B cell (primary cell): Measurements from ENCODE around the gene ZNF280A. TPM values are rescaled to one million over a fixed set of nuclear protein-coding genes. Genes with fewer than 3 reads are reported as not detected.

Experiments
- ATAC-seq: fragments of 200-7000 bp; cut with Tn5 transposase; one replicate; pipeline ENCODE4 v1.10.0; 2021; ENCODE audit warnings: low read depth, mild to moderate bottlenecking, moderate number of reproducible peaks, moderate library complexity
- CTCF ChIA-PET: fragments of 350-600 bp; sonication (Branson Sonifier 250); formaldehyde crosslinking; loops from one replicate; lab custom pipeline; 2021; ENCODE audit warnings: antibody characterized with exemption, inconsistent platforms; lab: Charles Lee
- POLR2A ChIA-PET: fragments of 350-600 bp; sonication (Branson Sonifier 250); formaldehyde crosslinking; loops from one replicate; lab custom pipeline; 2021; ENCODE audit warnings: antibody characterized with exemption; lab: Charles Lee
- DNase-seq: peaks from one replicate; pipeline ENCODE4 v3.0.0; 2013
- H2AFZ ChIP-seq: 2 replicates; pipeline ENCODE4 v1.6.1; 2012; ENCODE audit warnings: mild to moderate bottlenecking, low read depth, low read length; ENCODE audit not compliant: insufficient read depth, poor library complexity, severe bottlenecking
- H3K27ac ChIP-seq, 2 donors: 1 replicate in 1 of 2; 2 replicates in 1 of 2; pipeline ENCODE4 v1.5.1; 2012 to 2013; ENCODE audit warnings: low read length in 2 of 2, mild to moderate bottlenecking in 2 of 2, moderate library complexity in 1 of 2
- H3K27me3 ChIP-seq, 4 experiments: fragments of 200-600 bp in 1 of 4; sonication (generic) in 1 of 4; replicated peaks in 1 of 4; 1 replicate in 2 of 4; 2 replicates in 2 of 4; pipeline versions ENCODE4 v1.6.1 to v1.7.0; 2013 to 2016; ENCODE audit warnings: low read length in 3 of 4, mild to moderate bottlenecking in 2 of 4, mixed read lengths in 1 of 4, moderate library complexity in 1 of 4; ENCODE audit not compliant: insufficient read depth in 4 of 4, control insufficient read depth in 3 of 4; ENCODE audit errors: control extremely low read depth in 1 of 4
- H3K36me3 ChIP-seq, 2 experiments: replicated peaks in 1 of 2; 1 replicate in 1 of 2; 2 replicates in 1 of 2; pipeline versions ENCODE4 v1.6.1 to v1.7.1; 2013; ENCODE audit warnings: low read length in 1 of 2; ENCODE audit not compliant: insufficient read depth in 2 of 2, control insufficient read depth in 1 of 2; ENCODE audit errors: control extremely low read depth in 1 of 2, extremely low read depth in 1 of 2
- H3K4me1 ChIP-seq, 2 donors: fragments of 200-600 bp in 1 of 2; sonication (generic) in 1 of 2; 1 replicate in 1 of 2; 2 replicates in 1 of 2; pipeline versions ENCODE4 v1.5.1 to v1.6.1; 2013 to 2017; ENCODE audit warnings: low read length in 2 of 2; ENCODE audit not compliant: control insufficient read depth in 2 of 2, insufficient read depth in 2 of 2
- H3K4me2 ChIP-seq: replicated peaks from 2 replicates; pipeline ENCODE3; 2012; ENCODE audit warnings: mild to moderate bottlenecking, low read depth, low read length; ENCODE audit not compliant: poor library complexity, severe bottlenecking
- H3K4me3 ChIP-seq, 5 experiments: fragments of 200-600 bp in 1 of 5; sonication (generic) in 1 of 5; 1 replicate in 3 of 5; 2 replicates in 2 of 5; pipeline versions ENCODE4 v1.5.1 to v1.7.0; 2011 to 2016; ENCODE audit warnings: low read length in 4 of 5, mild to moderate bottlenecking in 4 of 5, low read depth in 2 of 5, control low read depth in 1 of 5, moderate library complexity in 1 of 5; ENCODE audit not compliant: insufficient read depth in 1 of 5; ENCODE audit errors: control extremely low read depth in 1 of 5, extremely low read depth in 1 of 5
- H3K79me2 ChIP-seq: fragments of 200-600 bp; sonication (generic); one replicate; pipeline ENCODE4 v1.6.0; 2016; ENCODE audit warnings: low read length; ENCODE audit not compliant: control insufficient read depth, insufficient read depth
- H3K9ac ChIP-seq: fragments of 200-600 bp; sonication (generic); 2 replicates; pipeline ENCODE4 v1.6.1; 2017; ENCODE audit warnings: mild to moderate bottlenecking, low read length, moderate library complexity
- H3K9me3 ChIP-seq, 3 donors: one replicate each; pipeline versions ENCODE4 v1.6.1 to v1.7.1; 2013; ENCODE audit warnings: low read length in 2 of 3; ENCODE audit not compliant: control insufficient read depth in 2 of 3, insufficient read depth in 1 of 3; ENCODE audit errors: control extremely low read depth in 1 of 3
- H4K20me1 ChIP-seq: 2 replicates; pipeline ENCODE4 v1.6.0; 2012; ENCODE audit warnings: mild to moderate bottlenecking, low read length; ENCODE audit not compliant: insufficient read depth, control insufficient read depth, poor library complexity, severe bottlenecking
- H3K27ac Mint-ChIP-seq: one replicate; pipeline ENCODE4 v1.8.0; 2021; ENCODE audit warnings: mixed read lengths
- H3K27me3 Mint-ChIP-seq: one replicate; pipeline ENCODE4 v1.8.0; 2021; ENCODE audit warnings: mixed read lengths
- H3K4me1 Mint-ChIP-seq: one replicate; pipeline ENCODE4 v1.8.0; 2021; ENCODE audit warnings: mixed read lengths
- H3K4me3 Mint-ChIP-seq: one replicate; pipeline ENCODE4 v1.8.0; 2021; ENCODE audit warnings: mixed read lengths
- H3K9me3 Mint-ChIP-seq: one replicate; pipeline ENCODE4 v1.8.0; 2022; ENCODE audit warnings: mixed read lengths; ENCODE audit not compliant: insufficient read depth
- EZH2 ChIP-seq: IDR thresholded peaks from 2 replicates; pipeline ENCODE4 v1.6.1; 2012; ENCODE audit warnings: borderline replicate concordance, low read depth, mild to moderate bottlenecking, moderate library complexity, low read length; ENCODE audit not compliant: insufficient read depth, poor library complexity, severe bottlenecking
- WGBS: methylation state at CpG from one replicate; pipeline ENCODE4 v1.1.5; 2013; ENCODE audit warnings: missing lambda C conversion rate; ENCODE audit not compliant: insufficient coverage; 5-methylcytosine and 5-hydroxymethylcytosine counted together
- intact Hi-C: fragments of 100-400 bp; cut with micrococcal nuclease; formaldehyde crosslinking; loops from one replicate; pipeline ENCODE4 v1.10.0; 2022
- polyA plus RNA-seq: library from polyadenylated mRNA; depleted of rRNA; stranded (reverse); fragments of >200 nt; gene quantifications from 2 replicates; pipeline ENCODE4 v1.2.3, GENCODE V29; 2012
- total RNA-seq, 2 donors: library from RNA; stranded (reverse); fragments of 120-200 nt in 1 of 2; gene quantifications; 1 replicate in 1 of 2; 2 replicates in 1 of 2; pipeline versions ENCODE4 v1.2.3 to v1.2.4, GENCODE V29; 2013 to 2022
- TF ChIP-seq, protein P1 (sequence below): fragments of 200-600 bp; IDR thresholded peaks from one replicate; pipeline ENCODE4 v1.8.0; 2022; ENCODE audit warnings: antibody characterized with exemption, mild to moderate bottlenecking

Gene ZNF280A
- total and polyA plus RNA-seq, 2 donors (not counting 1 experiment from before 2014, with no cell fraction given), result not detected

DNA sequence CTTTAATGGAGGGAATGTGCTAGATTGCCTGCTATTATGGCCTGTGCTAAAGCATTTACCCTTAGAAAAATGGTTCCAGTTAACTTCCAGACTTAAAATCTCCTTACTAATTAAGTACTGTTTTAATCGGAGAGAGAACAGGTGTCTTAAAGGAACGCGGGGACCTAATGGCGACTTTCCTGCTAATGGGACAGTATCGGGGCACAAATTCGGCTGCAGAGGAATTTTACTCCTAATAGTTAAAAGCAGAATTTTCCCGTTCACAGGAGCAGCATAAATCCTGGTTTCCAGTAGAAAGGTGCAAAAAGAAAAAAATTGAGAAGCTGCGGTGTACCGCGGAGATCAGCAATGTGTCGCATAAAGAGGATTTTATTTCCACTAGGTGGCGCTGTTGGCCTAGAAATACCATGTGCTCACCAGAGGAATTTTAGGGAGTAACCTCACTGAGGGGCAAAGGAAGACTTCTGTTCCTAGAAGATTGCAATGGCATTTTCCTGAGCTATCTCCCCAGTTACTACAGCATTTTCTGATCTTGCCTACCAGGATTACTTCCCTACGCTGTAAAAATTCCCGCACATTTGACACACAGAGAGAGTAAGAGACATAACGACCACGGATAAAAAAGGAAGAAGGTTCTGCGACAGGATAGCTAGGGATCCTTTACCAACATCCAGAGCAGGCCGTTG lies 56.1 kb downstream of the ZNF280A start:
- peak; percentile 47 for ATAC-seq
- no peaks in the 10 kb centered on the region for H3K79me2 ChIP-seq
- peaks cover 13 to 15% of the 10 kb centered on the region in 2 donors for H3K4me1 ChIP-seq
- Mint-ChIP-seq H3K27ac (peak overlapping the region; percentile 16), H3K4me1 (peaks cover 19% of the 10 kb centered on the region), H3K27me3 (peaks cover 3% of the 10 kb centered on the region), H3K4me3 (no peak overlapping the region), H3K9me3 (peaks cover 8% of the 10 kb centered on the region)
- no peak overlapping the region for H3K9ac ChIP-seq
- no peak overlapping the region for H3K27ac ChIP-seq
- TF ChIP-seq EZH2, result no peak
- TF ChIP-seq, protein P1, sequence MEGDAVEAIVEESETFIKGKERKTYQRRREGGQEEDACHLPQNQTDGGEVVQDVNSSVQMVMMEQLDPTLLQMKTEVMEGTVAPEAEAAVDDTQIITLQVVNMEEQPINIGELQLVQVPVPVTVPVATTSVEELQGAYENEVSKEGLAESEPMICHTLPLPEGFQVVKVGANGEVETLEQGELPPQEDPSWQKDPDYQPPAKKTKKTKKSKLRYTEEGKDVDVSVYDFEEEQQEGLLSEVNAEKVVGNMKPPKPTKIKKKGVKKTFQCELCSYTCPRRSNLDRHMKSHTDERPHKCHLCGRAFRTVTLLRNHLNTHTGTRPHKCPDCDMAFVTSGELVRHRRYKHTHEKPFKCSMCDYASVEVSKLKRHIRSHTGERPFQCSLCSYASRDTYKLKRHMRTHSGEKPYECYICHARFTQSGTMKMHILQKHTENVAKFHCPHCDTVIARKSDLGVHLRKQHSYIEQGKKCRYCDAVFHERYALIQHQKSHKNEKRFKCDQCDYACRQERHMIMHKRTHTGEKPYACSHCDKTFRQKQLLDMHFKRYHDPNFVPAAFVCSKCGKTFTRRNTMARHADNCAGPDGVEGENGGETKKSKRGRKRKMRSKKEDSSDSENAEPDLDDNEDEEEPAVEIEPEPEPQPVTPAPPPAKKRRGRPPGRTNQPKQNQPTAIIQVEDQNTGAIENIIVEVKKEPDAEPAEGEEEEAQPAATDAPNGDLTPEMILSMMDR, result peak; percentile 88
- H3K4me2 ChIP-seq, result peak overlapping the region; percentile 59
- peak overlapping the region in 1 of 5 experiments; percentile 46 for H3K4me3 ChIP-seq
- no peak overlapping the region for H2AFZ ChIP-seq
- peak; percentile 84 for DNase-seq
- ChIA-PET CTCF (interaction anchor here (0.6 to 5.3 kb wide), 31 partner anchors 8 to 496 kb away, joined by 3 to 58 read pairs (median 4); partner anchors contain the start of gene PRAME), POLR2A (no interaction called here)
- intact Hi-C loops, result loop anchor here (1.0 to 5.0 kb wide), 5 partner anchors 33 to 492 kb away; no protein-coding TSS in a partner anchor
- H3K9me3 ChIP-seq, result peaks cover 2 to 20% (median 20%) of the 10 kb centered on the region in 3 donors
- no peaks in the 10 kb centered on the region for H4K20me1 ChIP-seq
- no peaks in the 10 kb centered on the region for H3K36me3 ChIP-seq
- WGBS, result 40% methylated on average over 11 of the region's 18 CpGs
- no peaks in the 10 kb centered on the region for H3K27me3 ChIP-seq

Other genes starting within 250 kb of the ZNF280A start
- 2.9 and 3.5 TPM in 2 replicates for gene ZNF280B, start 11.5 kb downstream of the ZNF280A start, total RNA-seq
- gene ZNF280B, start 11.5 kb downstream of the ZNF280A start, polyA plus RNA-seq, result 0.67 and 0.88 TPM in 2 replicates
- gene PRAME, start 39.0 kb upstream of the ZNF280A start, total RNA-seq, result 0.15 TPM in 1 of 2 replicates, not detected in the other
- 0.63 TPM in 1 of 2 replicates, not detected in the other for gene PRAME, start 39.0 kb upstream of the ZNF280A start, polyA plus RNA-seq
- not detected in 2 replicates for gene GGTLC2, start 124.3 kb upstream of the ZNF280A start, total RNA-seq
- not detected in 2 replicates for gene GGTLC2, start 124.3 kb upstream of the ZNF280A start, polyA plus RNA-seq